Activated naive CD4-positive, alpha-beta T cell treated with Interleukin-2 at 50 U/mL for 16 hours (primary cell): Measurements from ENCODE around the gene CLPTM1.
"Not testable (repeated sequence)": the region's sequence is repeated elsewhere in the genome, so short reads cannot be mapped to it uniquely, and the experiment has no call there.

ENCODE experiments used
- DNase-seq: peaks from one replicate; pipeline ENCODE4 v3.0.0-alpha.2; 2020

CLPTM1 gene

GRCh38 chr19:44942067-44942571, 13.1 kb upstream of the CLPTM1 start, which contains the start of gene APOC4:
Gene APOC4 (plus strand): TSS chr19:44942237. CDS start chr19:44942278, 41 bp downstream.
- no peak for DNase-seq

GRCh38 chr19:44943801-44944249, 11.4 kb upstream of the CLPTM1 start:
- no peak for DNase-seq

GRCh38 chr19:44947041-44947581, 8.1 kb upstream of the CLPTM1 start:
- DNase-seq = no peak

GRCh38 chr19:44948237-44948636, 6.9 kb upstream of the CLPTM1 start:
- DNase-seq = no peak

- no peak for DNase-seq
Measured at GRCh38 chr19:44948763-44949374, 6.3 kb upstream of the CLPTM1 start.

- DNase-seq = no peak
Measured at GRCh38 chr19:44949550-44949949, 5.6 kb upstream of the CLPTM1 start.

- DNase-seq = peak; percentile 50
Measured at GRCh38 chr19:44951179-44952159, 3.7 kb upstream of the CLPTM1 start.

GRCh38 chr19:44954278-44954648, 917 bp upstream of the CLPTM1 start:
- DNase-seq = no peak

GRCh38 chr19:44955505-44956439, 592 bp downstream of the CLPTM1 start:
- DNase-seq = peak; percentile 7

GRCh38 chr19:44957526-44957925, 2.3 kb downstream of the CLPTM1 start:
- no peak for DNase-seq

- no peak for DNase-seq
Measured at GRCh38 chr19:44958090-44958489, 2.9 kb downstream of the CLPTM1 start.

GRCh38 chr19:44959691-44960090, 4.5 kb downstream of the CLPTM1 start:
- no peak for DNase-seq

GRCh38 chr19:44960906-44961728, 5.9 kb downstream of the CLPTM1 start:
- no peak for DNase-seq

GRCh38 chr19:44961821-44962220, 6.6 kb downstream of the CLPTM1 start:
- no peak for DNase-seq

GRCh38 chr19:44968118-44968517, 12.9 kb downstream of the CLPTM1 start:
- no peak for DNase-seq

GRCh38 chr19:44968670-44969069, 13.5 kb downstream of the CLPTM1 start:
- DNase-seq = no peak

GRCh38 chr19:44969437-44969836, 14.3 kb downstream of the CLPTM1 start:
- no peak for DNase-seq

GRCh38 chr19:44971451-44971850, 16.3 kb downstream of the CLPTM1 start:
- not testable (repeated sequence) for DNase-seq

- DNase-seq = no peak
Measured at GRCh38 chr19:44972802-44973201, 17.6 kb downstream of the CLPTM1 start.

- no peak for DNase-seq
Measured at GRCh38 chr19:44973982-44974735, 19.0 kb downstream of the CLPTM1 start.

- no peak for DNase-seq
Measured at GRCh38 chr19:44974857-44975256, 19.7 kb downstream of the CLPTM1 start.
